ENCODE data around the gene REP15. TPM values are rescaled to one million over a fixed set of nuclear protein-coding genes. Genes with fewer than 3 reads are reported as not detected.
"Not testable (repeated sequence)": the region's sequence is repeated elsewhere in the genome, so short reads cannot be mapped to it uniquely, and the experiment has no call there.

The REP15 gene
- total RNA-seq, 4 donors from 2014 or later: 1.8 to 7.2 (median 2.0) TPM

DNA sequence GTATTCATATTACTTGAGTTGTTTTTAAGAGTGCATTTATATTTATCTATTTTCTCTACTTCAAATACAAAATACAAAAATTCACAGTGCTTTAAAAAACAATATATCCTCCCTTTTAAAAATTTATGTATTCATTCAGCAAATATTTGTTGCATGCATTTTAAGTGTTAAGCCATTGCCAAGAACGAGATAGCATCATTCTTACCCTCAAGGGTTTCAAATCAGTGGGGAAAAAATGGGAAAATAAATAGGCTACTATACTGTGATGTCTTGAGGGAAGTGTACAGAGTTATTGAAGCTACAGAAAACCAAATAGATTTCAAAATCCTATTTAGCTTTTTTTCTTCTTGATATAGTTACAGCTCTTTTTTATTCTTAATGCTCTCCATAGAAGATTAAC, 37.5 kb downstream of the REP15 start:
- intact Hi-C loops (cut with DNase I): loop anchor here (10.0 kb wide), 1 partner anchor 81 kb away; no protein-coding TSS in a partner anchor
- TF ChIP-seq, protein P1, sequence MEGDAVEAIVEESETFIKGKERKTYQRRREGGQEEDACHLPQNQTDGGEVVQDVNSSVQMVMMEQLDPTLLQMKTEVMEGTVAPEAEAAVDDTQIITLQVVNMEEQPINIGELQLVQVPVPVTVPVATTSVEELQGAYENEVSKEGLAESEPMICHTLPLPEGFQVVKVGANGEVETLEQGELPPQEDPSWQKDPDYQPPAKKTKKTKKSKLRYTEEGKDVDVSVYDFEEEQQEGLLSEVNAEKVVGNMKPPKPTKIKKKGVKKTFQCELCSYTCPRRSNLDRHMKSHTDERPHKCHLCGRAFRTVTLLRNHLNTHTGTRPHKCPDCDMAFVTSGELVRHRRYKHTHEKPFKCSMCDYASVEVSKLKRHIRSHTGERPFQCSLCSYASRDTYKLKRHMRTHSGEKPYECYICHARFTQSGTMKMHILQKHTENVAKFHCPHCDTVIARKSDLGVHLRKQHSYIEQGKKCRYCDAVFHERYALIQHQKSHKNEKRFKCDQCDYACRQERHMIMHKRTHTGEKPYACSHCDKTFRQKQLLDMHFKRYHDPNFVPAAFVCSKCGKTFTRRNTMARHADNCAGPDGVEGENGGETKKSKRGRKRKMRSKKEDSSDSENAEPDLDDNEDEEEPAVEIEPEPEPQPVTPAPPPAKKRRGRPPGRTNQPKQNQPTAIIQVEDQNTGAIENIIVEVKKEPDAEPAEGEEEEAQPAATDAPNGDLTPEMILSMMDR (IDR thresholded peaks at IDR 0.05): no peak
- no peak for TF ChIP-seq POLR2A (IDR thresholded peaks at IDR 0.05)

DNA sequence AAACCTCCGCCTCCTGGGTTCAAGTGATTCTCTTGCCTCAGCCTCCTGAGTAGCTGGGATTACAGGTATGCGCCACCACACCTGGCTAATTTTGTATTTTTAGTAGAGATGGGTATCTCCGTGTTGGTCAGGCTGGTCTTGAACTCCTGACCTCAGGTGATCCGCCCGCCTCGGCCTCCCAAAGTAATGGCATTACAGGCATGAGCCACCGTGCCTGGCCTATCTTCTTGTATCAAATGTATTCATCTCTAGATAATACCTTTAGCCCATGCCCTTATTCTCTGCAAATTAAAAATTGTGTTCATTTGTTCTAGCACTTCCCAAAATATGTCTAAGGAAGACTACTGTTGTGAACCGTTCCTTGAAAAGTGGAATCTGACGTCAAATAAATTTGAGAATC, 38.1 kb downstream of the REP15 start:
- not testable (repeated sequence) for H3K4me1 ChIP-seq; H3K36me3 ChIP-seq; H3K9me3 ChIP-seq; H3K27ac ChIP-seq; H3K27me3 ChIP-seq; H3K4me3 ChIP-seq (replicated peaks in 1 of 3); DNase-seq
- intact Hi-C loops (cut with DNase I): loop anchor here (10.0 kb wide), 1 partner anchor 80 kb away; no protein-coding TSS in a partner anchor
- WGBS, 2 donors: 95 to 96% methylated on average over 9 of the region's 9 CpGs

More for the DNA sequence above, 37.5 kb downstream of the REP15 start:
- H3K36me3 ChIP-seq: peaks cover 3 to 4% of the 10 kb centered on the region in 2 donors
- H3K9me3 ChIP-seq: no peaks in the 10 kb centered on the region
- no peak for DNase-seq
- 95 to 96% methylated on average over 1 of the region's 1 CpG for WGBS, 2 donors
- H3K27me3 ChIP-seq: no peaks in the 10 kb centered on the region
- H3K27ac ChIP-seq: no peak overlapping the region
- no peaks in the 10 kb centered on the region for H3K4me1 ChIP-seq
- H3K4me3 ChIP-seq (replicated peaks in 1 of 3): no peak overlapping the region

DNA sequence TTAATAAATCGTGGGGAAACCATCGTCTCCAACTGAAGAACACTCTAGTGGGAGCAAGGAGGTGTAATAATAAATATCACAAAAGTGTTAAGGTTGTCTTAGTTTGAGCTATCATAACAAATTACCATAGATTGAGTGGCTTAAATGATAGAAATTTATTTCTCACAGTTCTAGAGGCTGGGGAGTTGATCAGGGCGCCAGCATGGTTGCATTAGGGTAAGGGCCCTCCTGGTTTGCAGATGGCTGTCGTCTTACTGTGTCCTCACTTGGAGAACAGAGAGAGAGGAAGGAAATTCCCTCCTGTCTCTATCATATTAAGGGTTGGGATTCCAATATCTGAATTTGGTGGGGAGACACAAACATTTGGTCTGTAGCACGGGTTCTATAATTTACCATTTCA, 47.4 kb downstream of the REP15 start:
- H3K27ac ChIP-seq: no peak overlapping the region
- peaks cover 0 to 5% of the 10 kb centered on the region in 2 donors for H3K4me1 ChIP-seq
- H3K27me3 ChIP-seq: no peaks in the 10 kb centered on the region
- no peak overlapping the region for H3K4me3 ChIP-seq (replicated peaks in 1 of 3)
- no peak for TF ChIP-seq POLR2A (IDR thresholded peaks at IDR 0.05)
- TF ChIP-seq, protein P1 (IDR thresholded peaks at IDR 0.05): no peak
- no peak for DNase-seq
- intact Hi-C loops (cut with DNase I): no loop called here
- WGBS, 2 donors: 99% methylated on average over 5 of the region's 5 CpGs
- no peaks in the 10 kb centered on the region for H3K9me3 ChIP-seq
- no peaks in the 10 kb centered on the region for H3K36me3 ChIP-seq

DNA sequence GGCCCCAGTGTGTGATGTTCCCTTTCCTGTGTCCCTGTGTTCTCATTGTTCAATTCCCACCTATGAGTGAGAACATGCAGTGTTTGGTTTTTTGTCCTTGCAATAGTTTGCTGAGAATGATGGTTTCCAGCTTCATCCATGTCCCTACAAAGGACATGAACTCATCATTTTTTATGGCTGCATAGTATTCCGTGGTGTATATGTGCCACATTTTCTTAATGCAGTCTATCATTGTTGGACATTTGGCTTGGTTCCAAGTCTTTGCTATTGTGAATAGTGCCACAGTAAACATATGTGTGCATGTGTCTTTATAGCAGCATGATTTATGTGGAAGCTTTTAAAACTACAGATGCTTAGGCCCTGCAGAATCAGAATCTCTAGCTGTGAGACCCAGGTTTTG, 49.5 kb downstream of the REP15 start:
- intact Hi-C loops (cut with DNase I); DNase-seq: not testable (repeated sequence)
- 94 to 100% methylated on average over 1 of the region's 1 CpG for WGBS, 2 donors

More for the DNA sequence above, 49.5 kb downstream of the REP15 start:
- H3K27ac ChIP-seq; H3K4me1 ChIP-seq; H3K27me3 ChIP-seq; H3K9me3 ChIP-seq; H3K36me3 ChIP-seq; H3K4me3 ChIP-seq (replicated peaks in 1 of 3): not testable (repeated sequence)

Other genes starting within 250 kb of the REP15 start
- gene SMCO2, start 249.7 kb upstream of the REP15 start, total RNA-seq: not detected
- 100 to 1,000 TPM; 135 to 199 (median 167) TPM for gene PPFIBP1, start 172.2 kb upstream of the REP15 start, total RNA-seq
- 10 to 100 TPM; 50.8 to 74.0 (median 57.5) TPM for gene MRPS35, start 14.4 kb downstream of the REP15 start, total RNA-seq
- gene KLHL42, start 83.8 kb downstream of the REP15 start, total RNA-seq: 10 to 100 TPM; 18.8 to 43.9 (median 22.7) TPM
- gene MANSC4, start 83.8 kb downstream of the REP15 start, total RNA-seq: not detected